Panc1 (cell line): ENCODE results near the gene CAMP. TPM values are rescaled to one million over a fixed set of nuclear protein-coding genes. Genes with fewer than 3 reads are reported as not detected.
A peak's percentile ranks its signal among the peaks of the same experiment; 100 is the strongest.

Source experiments
- ATAC-seq: fragments of 200-7000 bp; cut with Tn5 transposase; 2 replicates; pipeline ENCODE4 v1.9.1; 2020; ENCODE audit warnings: mild to moderate bottlenecking, moderate library complexity
- BruUV-seq: library from RNA; stranded (reverse); fragments of 400-500 nt; replicated peaks from 2 replicates; lab custom pipeline; 2021; lab: Mats Ljungman, UMichigan
- CTCF ChIA-PET: fragments of 300-600 bp; sonication (Branson Sonifier 250); formaldehyde crosslinking; loops from one replicate; lab custom pipeline; 2022; ENCODE audit warnings: antibody characterized with exemption; lab: Charles Lee
- POLR2A ChIA-PET: fragments of 300-600 bp; sonication (Branson Sonifier 250); formaldehyde crosslinking; loops from one replicate; lab custom pipeline; 2022; ENCODE audit warnings: antibody characterized with exemption; lab: Charles Lee
- DNase-seq: peaks from one replicate; pipeline ENCODE4 v3.0.0-alpha.2; 2010; ENCODE audit warnings: low read depth, low spot score
- H3K27ac ChIP-seq: 2 replicates; pipeline ENCODE4 v1.5.1; 2011; ENCODE audit warnings: mild to moderate bottlenecking, low read length, inconsistent platforms
- H3K27me3 ChIP-seq: fragments of 200-500 bp; sonication (Bioruptor generic); 2 replicates; pipeline ENCODE4 v1.6.0; 2014; ENCODE audit warnings: low read length, inconsistent platforms; ENCODE audit not compliant: control insufficient read depth, insufficient read depth
- H3K36me3 ChIP-seq: fragments of 200-500 bp; sonication (Bioruptor generic); 2 replicates; pipeline ENCODE4 v1.5.1; 2014; ENCODE audit warnings: inconsistent platforms, mild to moderate bottlenecking, low read length, moderate library complexity; ENCODE audit not compliant: control insufficient read depth, insufficient read depth
- H3K4me1 ChIP-seq: 2 replicates; pipeline ENCODE4 v1.5.1; 2011; ENCODE audit warnings: inconsistent platforms, mild to moderate bottlenecking, low read length, moderate library complexity; ENCODE audit not compliant: control insufficient read depth, insufficient read depth
- H3K4me3 ChIP-seq, 2 experiments: 2 replicates each; pipeline ENCODE4 v1.5.1; 2011 to 2012; ENCODE audit warnings: low read depth in 2 of 2, low read length in 2 of 2, mild to moderate bottlenecking in 2 of 2, inconsistent platforms in 1 of 2, moderate library complexity in 1 of 2
- H3K9me3 ChIP-seq: fragments of 200-500 bp; sonication (Bioruptor generic); 2 replicates; pipeline ENCODE4 v1.5.1; 2014; ENCODE audit warnings: low read depth, mild to moderate bottlenecking, inconsistent platforms, low read length, moderate library complexity; ENCODE audit not compliant: control insufficient read depth, insufficient read depth
- CTCF ChIP-seq: fragments of 450-650 bp; IDR thresholded peaks from 2 replicates; pipeline ENCODE4 v1.5.1; 2017; ENCODE audit warnings: mild to moderate bottlenecking
- POLR2AphosphoS5 ChIP-seq: IDR thresholded peaks from 2 replicates; pipeline ENCODE4 v1.6.1; 2012; ENCODE audit warnings: mild to moderate bottlenecking, low read depth, low read length, moderate library complexity
- REST ChIP-seq, 2 experiments: IDR thresholded peaks; 2 replicates each; pipeline ENCODE4 v1.6.1; 2011 to 2012; ENCODE audit warnings: low read depth in 2 of 2, control low read depth in 1 of 2, low read length in 1 of 2, mild to moderate bottlenecking in 1 of 2, moderate library complexity in 1 of 2; ENCODE audit not compliant: insufficient read depth in 1 of 2
- SIN3A ChIP-seq: IDR thresholded peaks from 2 replicates; pipeline ENCODE4 v1.6.1; 2012; ENCODE audit warnings: low read depth, mild to moderate bottlenecking, low read length, moderate library complexity, borderline replicate concordance; ENCODE audit not compliant: insufficient read depth
- TCF7L2 ChIP-seq: IDR thresholded peaks from 2 replicates; pipeline ENCODE4 v1.6.1; 2011; ENCODE audit warnings: mild to moderate bottlenecking, low read depth, low read length, inconsistent platforms
- in situ Hi-C: cut with HindIII; loops from 2 replicates; pipeline ENCODE4 v1.10.0; 2016; ENCODE audit warnings: low sequenced_read_pairs, low pct_unique_long_range_greater_than_20kb
- intact Hi-C: fragments of 100-400 bp; cut with micrococcal nuclease; formaldehyde crosslinking; loops from one replicate; pipeline ENCODE4 v1.10.0; 2022; ENCODE audit not compliant: unreplicated experiment
- microRNA-seq: library from miRNA; unstranded; fragments of <30 nt; microRNA quantifications from one replicate; pipeline ENCODE4 v1.1.0, GENCODE V29; 2020; ENCODE audit not compliant: unreplicated experiment
- total RNA-seq: library from RNA; stranded (reverse); gene quantifications from one replicate; pipeline ENCODE4 v1.2.1, GENCODE V29; 2021; ENCODE audit not compliant: unreplicated experiment

CAMP gene
- total RNA-seq, 1 experiment from 2014 or later = not detected

GRCh38 chr3:48273594-48274211, 50.4 kb downstream of the CAMP start:
- ChIA-PET POLR2A (no interaction called here), CTCF (interaction anchor here (1.3 to 2.8 kb wide), 2 partner anchors 127 to 163 kb away, joined by 8 to 29 read pairs; no protein-coding TSS in a partner anchor)
- Histone ChIP-seq H3K36me3 (no peaks in the 10 kb centered on the region; the same call in 1 of the 2 replicates), H3K4me1 (no peaks in the 10 kb centered on the region), H3K4me3 (no peak overlapping the region), H3K27me3 (no peaks in the 10 kb centered on the region), H3K27ac (no peak overlapping the region), H3K9me3 (no peaks in the 10 kb centered on the region)
- in situ Hi-C loops = no loop called here
- BruUV-seq = no TSS peak
- TF ChIP-seq POLR2AphosphoS5 = no peak
- TF ChIP-seq TCF7L2 = no peak
- TF ChIP-seq CTCF = peak; percentile 81
- ATAC-seq = peak; percentile 86
- peak; percentile 32 for DNase-seq
- intact Hi-C loops = loop anchor here (5.0 kb wide), 1 partner anchor 164 kb away; no protein-coding TSS in a partner anchor

GRCh38 chr3:48274452-48274851, 51.2 kb downstream of the CAMP start:
- H3K4me3 ChIP-seq = no peak overlapping the region
- no peak for TF ChIP-seq TCF7L2
- TF ChIP-seq REST (IDR thresholded peaks at IDR 0.05; ENCODE audit: insufficient read depth in 1 of 2, low read depth in 2 of 2, low read length in 1 of 2) = no peak
- no peak for TF ChIP-seq POLR2AphosphoS5
- no peak for TF ChIP-seq SIN3A
- TF ChIP-seq CTCF = no peak
- no peaks in the 10 kb centered on the region for H3K9me3 ChIP-seq
- H3K4me1 ChIP-seq = no peaks in the 10 kb centered on the region
- H3K27me3 ChIP-seq = no peaks in the 10 kb centered on the region
- in situ Hi-C loops = no loop called here
- DNase-seq (no peak), ATAC-seq (no peak)
- H3K36me3 ChIP-seq = no peaks in the 10 kb centered on the region
- ChIA-PET CTCF (interaction anchor here (1.3 to 2.8 kb wide), 2 partner anchors 126 to 162 kb away, joined by 8 to 29 read pairs; no protein-coding TSS in a partner anchor), POLR2A (no interaction called here)
- no peak overlapping the region for H3K27ac ChIP-seq
- no TSS peak for BruUV-seq
- intact Hi-C loops = loop anchor here (5.0 kb wide), 1 partner anchor 163 kb away; no protein-coding TSS in a partner anchor

Small RNA genes within 50 kb of the gene (microRNA-seq; reads per million reads assigned to microRNA genes)
- gene MIR4443 = not detected

Other genes starting within 250 kb of the CAMP start
- 150 TPM for gene MAP4, start 207.1 kb upstream of the CAMP start, total RNA-seq
- gene CDC25A, start 35.1 kb upstream of the CAMP start, total RNA-seq = 12.8 TPM
- 4.9 TPM for gene ZNF589, start 17.6 kb downstream of the CAMP start, total RNA-seq
- 26.1 TPM for gene NME6, start 77.9 kb downstream of the CAMP start, total RNA-seq
- not detected for gene SPINK8, start 110.2 kb downstream of the CAMP start, total RNA-seq
- not detected for gene FBXW12, start 148.7 kb downstream of the CAMP start, total RNA-seq
- gene PLXNB1, start 206.6 kb downstream of the CAMP start, total RNA-seq = 22.8 TPM
- 11.9 TPM for gene CCDC51, start 216.6 kb downstream of the CAMP start, total RNA-seq
- gene TMA7, start 216.8 kb downstream of the CAMP start, total RNA-seq = 175 TPM
- 11.9 TPM for gene ATRIP, start 223.2 kb downstream of the CAMP start, total RNA-seq